Activated CD4-positive, alpha-beta T cell treated with anti-CD3 and anti-CD28 coated beads, Interleukin-2, amount 50 U/mL, for 4 hours (primary cell): Measurements from ENCODE around the gene TRPM6.
A peak's percentile ranks its signal among the peaks of the same experiment; 100 is the strongest.

ENCODE experiments used
- DNase-seq, 2 experiments: peaks; one replicate each; pipeline ENCODE4 v3.0.0-alpha.2; 2020

Gene TRPM6

GRCh38 chr9:74770508-74771261 lies 117.0 kb downstream of the TRPM6 start:
- peak; percentile 16 to 20 for DNase-seq

GRCh38 chr9:74765481-74765971 lies 122.2 kb downstream of the TRPM6 start:
- DNase-seq: no peak

- no peak for DNase-seq
These were observed 124.8 kb downstream of the TRPM6 start for GRCh38 chr9:74762950-74763349.

GRCh38 chr9:74760031-74760700 lies 127.6 kb downstream of the TRPM6 start:
- DNase-seq: no peak

- DNase-seq: no peak
These were observed 131.7 kb downstream of the TRPM6 start for GRCh38 chr9:74755999-74756398.

- no peak for DNase-seq
These were observed 132.4 kb downstream of the TRPM6 start for GRCh38 chr9:74755355-74755754.

- DNase-seq: no peak
These were observed 134.1 kb downstream of the TRPM6 start for GRCh38 chr9:74753650-74754049.

GRCh38 chr9:74748966-74749365 lies 138.8 kb downstream of the TRPM6 start:
- no peak for DNase-seq

- no peak for DNase-seq
These were observed 144.7 kb downstream of the TRPM6 start for GRCh38 chr9:74742792-74743730.

- no peak for DNase-seq
These were observed 145.4 kb downstream of the TRPM6 start for GRCh38 chr9:74742191-74742790.

GRCh38 chr9:74736646-74737045 lies 151.1 kb downstream of the TRPM6 start:
- no peak for DNase-seq

GRCh38 chr9:74735761-74736160 lies 152.0 kb downstream of the TRPM6 start:
- no peak for DNase-seq

GRCh38 chr9:74729136-74729695 lies 158.5 kb downstream of the TRPM6 start:
- no peak for DNase-seq

GRCh38 chr9:74728176-74728575 lies 159.5 kb downstream of the TRPM6 start:
- no peak for DNase-seq

- no peak for DNase-seq
These were observed 161.1 kb downstream of the TRPM6 start for GRCh38 chr9:74726581-74726980.

- DNase-seq: no peak
These were observed 163.4 kb downstream of the TRPM6 start for GRCh38 chr9:74724317-74724716.

GRCh38 chr9:74721696-74722660 lies 165.7 kb downstream of the TRPM6 start:
- no peak for DNase-seq

GRCh38 chr9:74719306-74719705 lies 168.4 kb downstream of the TRPM6 start:
- DNase-seq: no peak

GRCh38 chr9:74718709-74719108 lies 169.0 kb downstream of the TRPM6 start:
- no peak for DNase-seq

- DNase-seq: no peak
These were observed 176.4 kb downstream of the TRPM6 start for GRCh38 chr9:74711341-74711740.

- no peak for DNase-seq
These were observed 190.2 kb downstream of the TRPM6 start for GRCh38 chr9:74697535-74697934.
